Kidney epithelial cell (primary cell): ENCODE measurements around the gene OSBPL5. TPM values are rescaled to one million over a fixed set of nuclear protein-coding genes. Genes with fewer than 3 reads are reported as not detected.

Experiments used
- DNase-seq: peaks from one replicate; pipeline ENCODE4 v3.0.0-alpha.2; 2010; ENCODE audit warnings: low read depth
- H3K27me3 ChIP-seq: 2 replicates; pipeline ENCODE4 v1.6.0; 2011; ENCODE audit warnings: low read length; ENCODE audit not compliant: control insufficient read depth, insufficient read depth
- H3K36me3 ChIP-seq: 2 replicates; pipeline ENCODE4 v1.5.1; 2011; ENCODE audit warnings: low read length; ENCODE audit not compliant: control insufficient read depth, insufficient read depth
- H3K4me3 ChIP-seq: 2 replicates; pipeline ENCODE4 v1.5.1; 2011; ENCODE audit warnings: low read depth, mild to moderate bottlenecking, control low read depth, low read length
- total RNA-seq: library from RNA; depleted of rRNA; stranded (reverse); fragments of >200 nt; gene quantifications from 2 replicates; pipeline ENCODE4 v1.2.3, GENCODE V29; 2015
- TF ChIP-seq, protein P1 (sequence below): IDR thresholded peaks from 2 replicates; pipeline ENCODE4 v1.5.1; 2011; ENCODE audit warnings: mild to moderate bottlenecking, moderate library complexity, low read length, control low read depth, inconsistent platforms; ENCODE audit not compliant: insufficient read depth, poor library complexity, severe bottlenecking

The OSBPL5 gene
- total RNA-seq, 1 donor from 2014 or later, result 10.2 TPM

DNA sequence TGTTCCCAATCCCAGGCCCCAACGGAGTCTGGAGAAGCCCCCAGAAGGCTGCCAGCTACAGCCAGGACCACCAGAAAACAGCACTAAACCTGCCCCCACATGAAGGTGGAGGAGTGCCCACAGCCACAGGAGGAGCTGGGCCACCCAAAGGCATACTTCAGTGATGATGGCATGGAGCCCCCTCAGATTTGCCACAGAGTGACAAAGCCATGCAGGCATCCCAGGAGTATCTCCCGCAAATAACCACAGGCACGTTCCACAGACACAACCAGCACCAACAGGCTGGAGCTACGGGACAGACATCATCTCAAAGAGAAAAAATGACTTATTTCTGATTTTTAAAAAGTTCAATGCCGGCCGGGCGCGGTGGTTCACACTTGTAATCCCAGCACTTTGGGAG lies 118.5 kb downstream of the OSBPL5 start:
- H3K36me3 ChIP-seq, result peaks cover 3% of the 10 kb centered on the region

DNA sequence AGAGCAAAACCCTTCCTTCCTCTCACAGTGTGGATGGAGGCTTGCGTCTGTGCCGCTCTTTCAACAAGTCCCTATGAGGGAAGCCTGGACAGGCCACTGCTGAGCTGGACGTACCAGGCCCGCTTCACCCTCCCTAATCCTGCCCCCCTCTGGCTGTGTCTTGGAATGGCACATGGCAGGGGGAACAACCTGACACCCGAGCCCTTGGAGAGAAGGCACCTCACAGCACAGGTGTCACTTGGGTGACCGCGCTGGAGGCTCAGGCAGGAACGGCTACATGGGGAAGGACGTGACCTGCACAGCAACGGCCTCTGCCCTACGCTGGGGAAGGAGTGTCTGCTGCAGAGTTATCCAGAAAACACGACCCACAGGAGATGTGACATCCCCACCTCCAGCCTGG lies 118.9 kb downstream of the OSBPL5 start:
- TF ChIP-seq, protein P1, sequence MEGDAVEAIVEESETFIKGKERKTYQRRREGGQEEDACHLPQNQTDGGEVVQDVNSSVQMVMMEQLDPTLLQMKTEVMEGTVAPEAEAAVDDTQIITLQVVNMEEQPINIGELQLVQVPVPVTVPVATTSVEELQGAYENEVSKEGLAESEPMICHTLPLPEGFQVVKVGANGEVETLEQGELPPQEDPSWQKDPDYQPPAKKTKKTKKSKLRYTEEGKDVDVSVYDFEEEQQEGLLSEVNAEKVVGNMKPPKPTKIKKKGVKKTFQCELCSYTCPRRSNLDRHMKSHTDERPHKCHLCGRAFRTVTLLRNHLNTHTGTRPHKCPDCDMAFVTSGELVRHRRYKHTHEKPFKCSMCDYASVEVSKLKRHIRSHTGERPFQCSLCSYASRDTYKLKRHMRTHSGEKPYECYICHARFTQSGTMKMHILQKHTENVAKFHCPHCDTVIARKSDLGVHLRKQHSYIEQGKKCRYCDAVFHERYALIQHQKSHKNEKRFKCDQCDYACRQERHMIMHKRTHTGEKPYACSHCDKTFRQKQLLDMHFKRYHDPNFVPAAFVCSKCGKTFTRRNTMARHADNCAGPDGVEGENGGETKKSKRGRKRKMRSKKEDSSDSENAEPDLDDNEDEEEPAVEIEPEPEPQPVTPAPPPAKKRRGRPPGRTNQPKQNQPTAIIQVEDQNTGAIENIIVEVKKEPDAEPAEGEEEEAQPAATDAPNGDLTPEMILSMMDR, result peak; percentile 32
- Histone ChIP-seq H3K36me3 (peaks cover 3% of the 10 kb centered on the region), H3K27me3 (no peaks in the 10 kb centered on the region), H3K4me3 (no peak overlapping the region)
- DNase-seq, result no peak

More for the DNA sequence above, 118.5 kb downstream of the OSBPL5 start:
- no peaks in the 10 kb centered on the region for H3K27me3 ChIP-seq
- no peak overlapping the region for H3K4me3 ChIP-seq
- TF ChIP-seq, protein P1, result no peak
- DNase-seq, result no peak

DNA sequence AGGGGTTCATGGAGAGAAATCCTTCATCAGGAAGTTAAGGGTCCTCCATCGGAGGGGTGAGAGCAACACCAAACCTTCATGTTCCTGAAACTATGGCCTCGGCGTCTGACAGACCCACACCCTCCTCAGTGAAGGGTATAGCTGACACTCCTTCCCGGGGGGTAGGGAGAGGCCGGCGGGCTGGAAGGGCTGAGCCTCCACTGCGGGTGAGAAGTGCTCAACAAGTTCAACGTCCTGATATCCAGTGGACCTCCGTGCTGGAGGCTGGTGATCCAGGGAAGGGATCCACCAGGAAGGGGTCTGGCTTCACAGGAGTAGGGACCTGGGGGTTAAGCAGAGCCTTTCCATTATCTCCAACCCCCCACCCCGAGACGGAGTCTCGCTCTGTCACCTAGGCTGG lies 120.2 kb downstream of the OSBPL5 start:
- Histone ChIP-seq H3K27me3 (no peaks in the 10 kb centered on the region), H3K4me3 (no peak overlapping the region), H3K36me3 (peaks cover 3% of the 10 kb centered on the region)
- TF ChIP-seq, protein P1, result no peak
- DNase-seq, result no peak

DNA sequence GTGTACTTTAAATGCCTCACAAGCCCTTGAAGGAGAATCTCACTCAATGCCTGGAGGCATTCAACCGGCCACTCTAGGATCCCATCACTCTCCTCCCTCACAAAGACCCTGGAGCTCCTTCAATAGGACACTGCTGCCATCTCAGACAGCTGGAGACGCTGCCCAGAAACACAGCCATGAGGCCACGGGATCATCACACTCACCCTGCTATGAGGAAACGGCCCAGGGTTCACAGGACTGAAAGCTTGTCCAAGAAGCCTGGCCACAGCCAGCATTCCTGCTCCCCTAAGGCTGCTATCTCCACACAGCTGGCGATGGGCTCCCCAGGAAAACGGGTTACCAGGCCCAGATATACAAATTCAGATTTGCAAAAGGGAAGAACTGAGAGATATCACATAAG lies 121.1 kb downstream of the OSBPL5 start:
- DNase-seq, result no peak
- no peaks in the 10 kb centered on the region for H3K27me3 ChIP-seq
- peaks cover 3% of the 10 kb centered on the region for H3K36me3 ChIP-seq
- TF ChIP-seq, protein P1, result no peak
- H3K4me3 ChIP-seq, result no peak overlapping the region

- no peak overlapping the region for H3K4me3 ChIP-seq
- TF ChIP-seq, protein P1, result no peak
- H3K36me3 ChIP-seq, result peaks cover 3% of the 10 kb centered on the region
- no peaks in the 10 kb centered on the region for H3K27me3 ChIP-seq
- DNase-seq, result no peak
Observed at GRCh38 chr11:3043315-3043871, 121.7 kb downstream of the OSBPL5 start.
